OCI-LY3 (cell line): ENCODE measurements around the gene PTBP3.
"Not testable (repeated sequence)": the region's sequence is repeated elsewhere in the genome, so short reads cannot be mapped to it uniquely, and the experiment has no call there.

Experiments
- H2AFZ ChIP-seq: fragments of 200-600, 300-600 bp; shearing (Covaris generic); 2 replicates; pipeline ENCODE4 v1.6.0; 2014; ENCODE audit warnings: antibody characterized with exemption, low read depth, low read length
- H3K27ac ChIP-seq: fragments of 200-600, 300-600 bp; sonication (generic); 2 replicates; pipeline ENCODE4 v1.5.1; 2014; ENCODE audit warnings: mild to moderate bottlenecking, low read length, moderate library complexity, mixed read lengths
- H3K27me3 ChIP-seq: fragments of 200-600, 300-600 bp; sonication (generic); 2 replicates; pipeline ENCODE4 v1.6.1; 2014; ENCODE audit warnings: low read depth, low read length, mixed read lengths
- H3K36me3 ChIP-seq: fragments of 200-600, 300-600 bp; sonication (generic); replicated peaks from 2 replicates; pipeline ENCODE3; 2014; ENCODE audit warnings: low read depth, low read length, mixed read lengths
- H3K4me1 ChIP-seq: fragments of 300-600, 200-600 bp; sonication (generic); 2 replicates; pipeline ENCODE4 v1.6.1; 2014; ENCODE audit warnings: low read length, mixed read lengths
- H3K4me2 ChIP-seq: fragments of 200-600, 300-600 bp; sonication (generic); 2 replicates; pipeline ENCODE4 v1.6.1; 2014; ENCODE audit warnings: low read length, mixed read lengths
- H3K4me3 ChIP-seq: fragments of 300-600, 200-600 bp; sonication (generic); 2 replicates; pipeline ENCODE4 v1.5.1; 2014; ENCODE audit warnings: antibody characterized with exemption, mild to moderate bottlenecking, low read length, moderate library complexity
- H3K79me2 ChIP-seq: fragments of 300-600, 200-600 bp; shearing (Covaris generic); 2 replicates; pipeline ENCODE4 v1.6.1; 2014; ENCODE audit warnings: mild to moderate bottlenecking, low read length, mixed read lengths
- H3K9ac ChIP-seq: fragments of 300-600, 200-600 bp; shearing (Covaris generic); 2 replicates; pipeline ENCODE4 v1.6.0; 2014; ENCODE audit warnings: mild to moderate bottlenecking, low read length, moderate library complexity
- H3K9me3 ChIP-seq: fragments of 200-600, 300-600 bp; shearing (Covaris generic); 2 replicates; pipeline ENCODE4 v1.6.1; 2014; ENCODE audit warnings: low read length, mixed read lengths; ENCODE audit not compliant: insufficient read depth
- H4K20me1 ChIP-seq: fragments of 200-600, 300-600 bp; sonication (generic); 2 replicates; pipeline ENCODE4 v1.6.1; 2016; ENCODE audit warnings: low read length, mixed read lengths; ENCODE audit not compliant: insufficient read depth
- EZH2phosphoT487 ChIP-seq: fragments of 200-600 bp; shearing (Covaris generic); IDR thresholded peaks from 2 replicates; pipeline ENCODE4 v1.6.1; 2018; ENCODE audit warnings: antibody characterized with exemption, mixed run types, low read depth
- TF ChIP-seq, protein P1 (sequence below): fragments of 200-600, 300-600 bp; sonication (generic); IDR thresholded peaks from 2 replicates; pipeline ENCODE4 v1.5.1; 2014; ENCODE audit warnings: antibody characterized with exemption, low read length, low read depth

PTBP3 gene

DNA sequence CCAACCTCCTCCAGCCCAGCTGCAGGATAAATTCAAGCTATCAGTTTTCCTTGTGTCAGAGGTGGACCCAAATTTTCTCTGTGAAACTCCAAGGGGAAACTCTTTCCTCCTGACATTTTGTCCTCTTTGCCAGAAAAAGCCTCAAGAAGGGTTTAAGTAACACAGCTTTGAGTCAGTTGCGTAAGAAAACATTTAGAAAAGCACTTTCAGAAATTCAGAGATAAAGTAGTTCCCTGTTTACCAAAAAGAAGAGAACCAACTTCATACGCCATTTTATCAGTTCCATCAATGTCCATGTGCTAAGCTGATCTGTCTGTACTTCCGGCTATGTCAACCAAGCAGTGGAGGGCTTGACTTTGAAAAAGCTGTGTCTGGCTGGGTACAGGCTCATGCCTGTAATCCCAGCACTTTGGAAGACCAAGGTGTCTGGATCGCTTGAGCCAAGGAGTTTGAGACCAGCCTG, 138.4 kb downstream of the PTBP3 start:
- Histone ChIP-seq H3K9ac (no peak overlapping the region), H3K9me3 (no peaks in the 10 kb centered on the region), H3K4me1 (no peaks in the 10 kb centered on the region), H2AFZ (no peak overlapping the region), H3K4me2 (no peak overlapping the region), H3K27ac (no peak overlapping the region), H3K4me3 (no peak overlapping the region), H3K36me3 (no peaks in the 10 kb centered on the region), H3K79me2 (no peaks in the 10 kb centered on the region), H3K27me3 (no peaks in the 10 kb centered on the region), H4K20me1 (no peaks in the 10 kb centered on the region)
- TF ChIP-seq, protein P1, sequence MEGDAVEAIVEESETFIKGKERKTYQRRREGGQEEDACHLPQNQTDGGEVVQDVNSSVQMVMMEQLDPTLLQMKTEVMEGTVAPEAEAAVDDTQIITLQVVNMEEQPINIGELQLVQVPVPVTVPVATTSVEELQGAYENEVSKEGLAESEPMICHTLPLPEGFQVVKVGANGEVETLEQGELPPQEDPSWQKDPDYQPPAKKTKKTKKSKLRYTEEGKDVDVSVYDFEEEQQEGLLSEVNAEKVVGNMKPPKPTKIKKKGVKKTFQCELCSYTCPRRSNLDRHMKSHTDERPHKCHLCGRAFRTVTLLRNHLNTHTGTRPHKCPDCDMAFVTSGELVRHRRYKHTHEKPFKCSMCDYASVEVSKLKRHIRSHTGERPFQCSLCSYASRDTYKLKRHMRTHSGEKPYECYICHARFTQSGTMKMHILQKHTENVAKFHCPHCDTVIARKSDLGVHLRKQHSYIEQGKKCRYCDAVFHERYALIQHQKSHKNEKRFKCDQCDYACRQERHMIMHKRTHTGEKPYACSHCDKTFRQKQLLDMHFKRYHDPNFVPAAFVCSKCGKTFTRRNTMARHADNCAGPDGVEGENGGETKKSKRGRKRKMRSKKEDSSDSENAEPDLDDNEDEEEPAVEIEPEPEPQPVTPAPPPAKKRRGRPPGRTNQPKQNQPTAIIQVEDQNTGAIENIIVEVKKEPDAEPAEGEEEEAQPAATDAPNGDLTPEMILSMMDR: no peak
- TF ChIP-seq EZH2phosphoT487: no peak

DNA sequence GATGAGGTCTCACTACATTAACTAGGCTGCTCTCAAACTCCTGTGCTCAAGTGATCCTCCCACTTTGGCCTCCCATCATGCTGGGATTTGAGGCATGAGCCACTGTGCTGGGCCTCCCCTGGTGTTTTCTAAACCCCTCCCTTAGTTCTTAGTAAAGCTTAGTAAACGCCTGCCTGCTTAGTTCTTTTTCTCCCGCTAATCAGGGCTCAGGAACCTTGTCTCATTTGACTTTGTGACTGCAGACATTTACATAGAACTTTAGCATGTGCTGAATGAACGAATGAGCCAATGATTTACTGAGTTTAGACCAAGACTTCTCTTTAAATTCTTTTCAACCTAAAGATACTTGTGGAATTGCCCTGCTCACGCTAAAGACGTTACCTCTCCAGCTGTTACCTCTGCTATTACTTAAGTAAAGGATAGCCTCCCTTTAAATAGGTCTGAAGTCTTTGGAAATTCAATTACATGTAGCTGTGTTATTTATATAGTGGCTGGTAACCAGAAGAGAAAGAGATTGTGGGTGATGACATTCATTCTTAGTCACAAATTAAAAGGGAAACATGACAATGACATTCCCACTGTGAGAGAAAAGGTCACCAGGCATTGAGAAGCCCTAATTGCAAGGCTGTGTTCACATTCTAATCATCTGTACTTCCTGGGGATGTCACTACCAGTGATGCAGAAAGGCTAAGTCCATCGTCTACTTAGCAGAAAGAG, 139.7 kb downstream of the PTBP3 start:
- H4K20me1 ChIP-seq: no peaks in the 10 kb centered on the region
- no peak overlapping the region for H3K27ac ChIP-seq
- no peak overlapping the region for H3K4me3 ChIP-seq
- no peak overlapping the region for H3K4me2 ChIP-seq
- H3K4me1 ChIP-seq: no peaks in the 10 kb centered on the region
- peaks cover 3% of the 10 kb centered on the region; the same call in 1 of the 2 replicates for H3K27me3 ChIP-seq
- H2AFZ ChIP-seq: no peak overlapping the region
- H3K36me3 ChIP-seq: no peaks in the 10 kb centered on the region
- H3K9me3 ChIP-seq: no peaks in the 10 kb centered on the region
- H3K9ac ChIP-seq: no peak overlapping the region
- H3K79me2 ChIP-seq: no peaks in the 10 kb centered on the region
- TF ChIP-seq, protein P1: no peak
- no peak for TF ChIP-seq EZH2phosphoT487

DNA sequence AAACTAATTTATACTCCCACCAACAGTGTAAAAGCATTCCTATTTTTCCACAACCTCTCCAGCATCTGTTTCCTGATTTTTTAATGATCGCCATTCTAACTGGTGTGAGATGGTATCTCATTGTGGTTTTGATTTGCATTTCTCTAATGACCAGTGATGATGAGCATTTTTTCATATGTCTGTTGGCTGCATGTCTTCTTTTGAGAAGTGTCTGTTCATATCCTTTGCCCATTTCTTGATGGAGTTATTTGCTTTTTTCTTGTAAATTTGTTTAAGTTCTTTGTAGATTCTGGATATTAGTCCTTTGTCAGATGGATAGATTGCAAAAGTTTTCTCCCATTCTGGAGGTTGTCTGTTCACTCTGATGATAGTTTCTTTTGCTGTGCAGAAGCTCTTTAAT, 143.1 kb downstream of the PTBP3 start:
- not testable (repeated sequence) for H3K9ac ChIP-seq, H3K4me3 ChIP-seq, H2AFZ ChIP-seq, H3K27me3 ChIP-seq, H3K27ac ChIP-seq, H3K36me3 ChIP-seq, H3K4me2 ChIP-seq, H3K4me1 ChIP-seq, H4K20me1 ChIP-seq, H3K9me3 ChIP-seq, H3K79me2 ChIP-seq

DNA sequence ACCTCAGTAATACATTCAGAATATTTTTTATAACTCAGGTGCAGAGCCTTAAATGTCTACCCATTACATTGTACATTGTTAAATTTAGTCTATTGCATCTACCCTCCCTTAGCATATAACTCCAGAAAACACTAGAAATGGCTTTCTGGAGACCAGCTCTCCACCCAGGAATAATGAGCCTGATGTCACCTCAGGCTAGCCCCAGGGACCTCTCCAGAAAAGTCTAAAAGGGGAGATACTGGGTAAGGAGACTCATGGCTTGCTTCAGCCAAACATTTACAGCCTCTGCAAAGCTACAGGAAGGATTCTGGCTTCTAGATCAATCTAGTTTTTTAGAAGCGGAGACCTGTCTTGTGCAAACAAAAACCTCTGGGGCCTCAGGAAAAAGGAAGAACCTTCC, 144.5 kb downstream of the PTBP3 start:
- Histone ChIP-seq H3K4me2 (no peak overlapping the region), H2AFZ (no peak overlapping the region), H3K9me3 (no peaks in the 10 kb centered on the region), H3K4me1 (peaks cover 9% of the 10 kb centered on the region), H4K20me1 (no peaks in the 10 kb centered on the region), H3K27me3 (peaks cover 3% of the 10 kb centered on the region; the same call in 1 of the 2 replicates), H3K36me3 (no peaks in the 10 kb centered on the region), H3K9ac (no peak overlapping the region), H3K27ac (no peak overlapping the region), H3K79me2 (no peaks in the 10 kb centered on the region), H3K4me3 (no peak overlapping the region)
- TF ChIP-seq, protein P1: no peak
- no peak for TF ChIP-seq EZH2phosphoT487
